ENCODE measurements around the gene KCNJ10.

DNA sequence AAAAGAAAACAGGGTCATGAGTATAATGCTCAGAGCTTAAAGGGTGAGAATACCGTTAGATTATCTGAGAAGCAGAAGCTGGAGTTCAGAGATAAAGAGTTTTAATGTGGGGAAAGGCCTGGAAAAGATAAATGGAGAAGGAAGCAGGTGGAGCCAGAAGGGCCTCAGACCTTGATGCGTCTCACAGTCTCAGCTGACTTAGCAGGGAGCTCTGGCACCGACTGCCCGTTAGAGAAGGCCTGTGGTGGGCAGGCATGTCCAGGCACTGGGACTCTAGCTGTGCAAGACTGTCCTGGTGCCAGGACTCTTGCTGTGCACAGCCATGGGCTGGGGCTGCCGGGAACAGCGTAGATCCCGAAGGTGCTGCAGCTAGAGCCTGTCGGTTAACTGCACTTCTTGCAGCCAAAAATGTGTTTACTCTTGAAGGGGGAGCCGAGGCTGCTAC lies 112.1 kb downstream of the KCNJ10 start:
- TF ChIP-seq, protein P1, sequence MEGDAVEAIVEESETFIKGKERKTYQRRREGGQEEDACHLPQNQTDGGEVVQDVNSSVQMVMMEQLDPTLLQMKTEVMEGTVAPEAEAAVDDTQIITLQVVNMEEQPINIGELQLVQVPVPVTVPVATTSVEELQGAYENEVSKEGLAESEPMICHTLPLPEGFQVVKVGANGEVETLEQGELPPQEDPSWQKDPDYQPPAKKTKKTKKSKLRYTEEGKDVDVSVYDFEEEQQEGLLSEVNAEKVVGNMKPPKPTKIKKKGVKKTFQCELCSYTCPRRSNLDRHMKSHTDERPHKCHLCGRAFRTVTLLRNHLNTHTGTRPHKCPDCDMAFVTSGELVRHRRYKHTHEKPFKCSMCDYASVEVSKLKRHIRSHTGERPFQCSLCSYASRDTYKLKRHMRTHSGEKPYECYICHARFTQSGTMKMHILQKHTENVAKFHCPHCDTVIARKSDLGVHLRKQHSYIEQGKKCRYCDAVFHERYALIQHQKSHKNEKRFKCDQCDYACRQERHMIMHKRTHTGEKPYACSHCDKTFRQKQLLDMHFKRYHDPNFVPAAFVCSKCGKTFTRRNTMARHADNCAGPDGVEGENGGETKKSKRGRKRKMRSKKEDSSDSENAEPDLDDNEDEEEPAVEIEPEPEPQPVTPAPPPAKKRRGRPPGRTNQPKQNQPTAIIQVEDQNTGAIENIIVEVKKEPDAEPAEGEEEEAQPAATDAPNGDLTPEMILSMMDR (IDR thresholded peaks at IDR 0.05) = no peak
- no peak for TF ChIP-seq EP300 (IDR thresholded peaks at IDR 0.05)

Data from suprapubic skin (tissue), 3 donors.